ENCODE measurements around the gene CKLF. TPM values are rescaled to one million over a fixed set of nuclear protein-coding genes. Genes with fewer than 3 reads are reported as not detected.

Gene CKLF
- total RNA-seq, 2 donors from 2014 or later = 11.5 to 22.5 TPM

DNA sequence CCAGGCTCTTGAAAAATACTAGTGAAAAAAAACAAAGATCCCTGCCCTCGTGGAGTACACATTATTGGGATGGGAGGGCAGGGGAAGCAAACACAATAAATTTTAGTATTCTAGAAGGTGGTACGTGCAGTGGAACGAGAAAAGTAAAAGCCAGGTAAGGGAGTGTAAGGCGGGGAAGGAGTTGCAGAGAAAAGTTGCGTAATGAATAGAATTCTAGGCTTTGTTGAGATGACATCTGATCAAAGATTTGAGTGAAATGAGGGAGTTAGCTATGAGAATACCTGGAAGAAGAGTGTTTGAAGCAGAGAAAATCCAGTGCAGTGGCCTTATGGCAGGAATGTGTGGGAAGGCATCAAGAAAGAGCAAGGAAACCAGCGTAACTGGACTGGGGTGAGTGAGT, 2.1 kb downstream of the CKLF start:
- Histone ChIP-seq H3K27ac (no peak overlapping the region), H3K36me3 (no peaks in the 10 kb centered on the region), H3K9me3 (no peaks in the 10 kb centered on the region), H3K4me3 (no peak overlapping the region), H3K4me1 (peaks cover 0 to 32% of the 10 kb centered on the region in 2 donors), H3K27me3 (no peaks in the 10 kb centered on the region)
- TF ChIP-seq, protein P1, sequence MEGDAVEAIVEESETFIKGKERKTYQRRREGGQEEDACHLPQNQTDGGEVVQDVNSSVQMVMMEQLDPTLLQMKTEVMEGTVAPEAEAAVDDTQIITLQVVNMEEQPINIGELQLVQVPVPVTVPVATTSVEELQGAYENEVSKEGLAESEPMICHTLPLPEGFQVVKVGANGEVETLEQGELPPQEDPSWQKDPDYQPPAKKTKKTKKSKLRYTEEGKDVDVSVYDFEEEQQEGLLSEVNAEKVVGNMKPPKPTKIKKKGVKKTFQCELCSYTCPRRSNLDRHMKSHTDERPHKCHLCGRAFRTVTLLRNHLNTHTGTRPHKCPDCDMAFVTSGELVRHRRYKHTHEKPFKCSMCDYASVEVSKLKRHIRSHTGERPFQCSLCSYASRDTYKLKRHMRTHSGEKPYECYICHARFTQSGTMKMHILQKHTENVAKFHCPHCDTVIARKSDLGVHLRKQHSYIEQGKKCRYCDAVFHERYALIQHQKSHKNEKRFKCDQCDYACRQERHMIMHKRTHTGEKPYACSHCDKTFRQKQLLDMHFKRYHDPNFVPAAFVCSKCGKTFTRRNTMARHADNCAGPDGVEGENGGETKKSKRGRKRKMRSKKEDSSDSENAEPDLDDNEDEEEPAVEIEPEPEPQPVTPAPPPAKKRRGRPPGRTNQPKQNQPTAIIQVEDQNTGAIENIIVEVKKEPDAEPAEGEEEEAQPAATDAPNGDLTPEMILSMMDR (IDR thresholded peaks at IDR 0.05) = no peak
- DNase-seq (ENCODE audit: low spot score) = no peak

DNA sequence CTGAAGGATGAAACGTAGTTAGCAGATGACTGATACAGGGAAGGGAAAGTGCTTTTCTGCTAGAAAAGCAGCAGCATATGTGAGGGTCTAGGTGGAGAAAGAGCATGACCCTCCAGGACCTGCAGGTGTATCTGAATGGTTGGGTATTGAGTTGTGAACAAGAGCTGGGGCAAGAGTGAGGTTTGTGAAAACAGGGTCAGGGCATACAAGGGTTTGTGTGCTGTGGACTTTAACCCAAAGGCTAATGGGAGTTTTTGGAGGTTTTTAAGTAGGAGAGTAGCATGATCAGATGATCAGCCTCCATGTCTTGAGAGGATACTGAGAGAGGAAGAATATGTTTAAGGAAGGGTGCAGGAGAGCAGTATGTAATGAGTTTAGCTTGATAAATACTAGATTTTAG, 7.7 kb downstream of the CKLF start:
- no peaks in the 10 kb centered on the region for H3K36me3 ChIP-seq

DNA sequence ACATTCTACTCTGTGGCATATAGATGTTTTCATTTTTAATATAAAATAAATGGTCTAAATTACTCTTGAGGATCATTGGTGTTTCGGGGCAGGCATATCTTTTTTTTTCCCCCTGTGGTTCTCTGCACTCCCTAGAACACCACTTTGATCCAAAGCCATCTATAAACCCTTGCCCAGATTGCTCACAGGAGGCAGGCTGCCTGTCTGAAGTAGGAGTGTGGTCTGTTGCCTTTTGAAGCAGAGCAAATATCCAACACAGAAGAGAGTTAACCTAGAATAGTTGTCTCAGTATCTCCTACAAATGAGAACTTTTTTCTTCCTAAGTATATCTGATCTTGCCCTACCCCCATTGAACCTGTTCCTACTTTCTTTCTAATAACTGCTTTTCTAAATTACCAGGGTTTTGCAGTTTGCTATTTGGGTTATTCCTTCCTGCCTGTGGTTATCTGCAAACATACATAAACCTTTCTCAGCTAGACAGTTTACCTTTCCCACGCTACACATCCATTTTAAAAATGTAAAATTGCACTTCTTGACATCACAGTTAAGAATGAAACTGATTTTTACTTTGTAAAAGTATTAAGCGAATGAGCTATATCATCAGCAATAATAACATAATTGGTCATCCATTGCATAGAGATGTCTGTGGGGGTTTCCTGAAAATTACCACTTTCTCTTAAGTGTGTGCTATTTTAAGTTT, 9.2 kb downstream of the CKLF start:
- Histone ChIP-seq H3K36me3 (peaks cover 6% of the 10 kb centered on the region), H3K9me3 (no peaks in the 10 kb centered on the region), H3K27me3 (no peaks in the 10 kb centered on the region), H3K27ac (no peak overlapping the region), H3K4me3 (no peak overlapping the region), H3K4me1 (no peaks in the 10 kb centered on the region)
- TF ChIP-seq, protein P1 (IDR thresholded peaks at IDR 0.05) = no peak
- no peak for DNase-seq (ENCODE audit: low spot score)

More for the DNA sequence above, 7.7 kb downstream of the CKLF start:
- Histone ChIP-seq H3K27ac (no peak overlapping the region), H3K4me3 (no peak overlapping the region), H3K27me3 (no peaks in the 10 kb centered on the region), H3K4me1 (no peaks in the 10 kb centered on the region), H3K9me3 (no peaks in the 10 kb centered on the region)
- DNase-seq (ENCODE audit: low spot score) = no peak
- TF ChIP-seq, protein P1 (IDR thresholded peaks at IDR 0.05) = no peak

DNA sequence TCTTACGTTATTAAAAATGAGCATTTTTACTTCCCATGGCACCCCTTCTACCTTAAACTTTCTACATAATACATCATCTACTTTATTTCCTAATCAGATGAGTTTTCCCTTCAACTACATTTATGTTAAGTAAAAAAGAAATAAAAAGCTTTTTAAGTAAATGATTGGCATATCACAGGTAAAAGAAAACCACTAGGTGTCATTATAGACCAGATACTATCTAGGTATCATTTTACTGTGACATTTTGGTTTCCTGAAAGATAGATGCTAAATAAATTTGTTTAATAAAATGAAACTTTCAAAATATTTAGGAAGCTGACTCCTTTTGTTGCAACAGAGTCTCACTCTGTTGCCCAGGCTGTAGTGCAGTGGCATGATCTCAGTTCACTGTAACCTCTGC, 10.0 kb downstream of the CKLF start:
- H3K4me3 ChIP-seq = no peak overlapping the region
- H3K27me3 ChIP-seq = no peaks in the 10 kb centered on the region
- no peaks in the 10 kb centered on the region for H3K4me1 ChIP-seq
- TF ChIP-seq, protein P1 (IDR thresholded peaks at IDR 0.05) = peak in 1 of 2 donors; percentile 18
- H3K36me3 ChIP-seq = peaks cover 11% of the 10 kb centered on the region
- no peaks in the 10 kb centered on the region for H3K9me3 ChIP-seq
- H3K27ac ChIP-seq = no peak overlapping the region
- DNase-seq (ENCODE audit: low spot score) = no peak

DNA sequence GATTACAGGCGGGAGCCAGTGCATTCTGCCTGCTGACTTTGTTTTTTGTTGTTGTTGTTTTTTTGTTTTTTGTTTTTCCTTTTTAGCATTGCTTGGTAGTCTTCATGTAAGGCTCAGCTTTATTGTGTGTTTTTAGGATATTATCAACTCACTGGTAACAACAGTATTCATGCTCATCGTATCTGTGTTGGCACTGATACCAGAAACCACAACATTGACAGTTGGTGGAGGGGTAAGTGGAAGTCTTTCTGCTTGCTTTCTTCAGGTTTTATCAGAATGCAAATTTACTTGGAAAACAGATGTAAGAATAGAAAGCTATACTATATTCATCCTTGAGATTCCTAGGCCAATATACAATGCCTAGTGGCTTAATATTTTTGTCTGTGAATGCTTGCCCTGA, 10.6 kb downstream of the CKLF start:
- H3K27ac ChIP-seq = no peak overlapping the region
- H3K9me3 ChIP-seq = no peaks in the 10 kb centered on the region
- TF ChIP-seq, protein P1 (IDR thresholded peaks at IDR 0.05) = no peak
- no peaks in the 10 kb centered on the region for H3K27me3 ChIP-seq
- DNase-seq (ENCODE audit: low spot score) = no peak
- H3K36me3 ChIP-seq = peaks cover 11% of the 10 kb centered on the region
- H3K4me3 ChIP-seq = no peak overlapping the region
- H3K4me1 ChIP-seq = no peaks in the 10 kb centered on the region

Measured in right atrium auricular region (tissue), 2 donors.